GM19351 (cell line): Measurements from ENCODE around the gene EFCAB6.

Experiments
- ATAC-seq: cut with Tn5 transposase; IDR thresholded peaks from one replicate; pipeline ENCODE4 v1.9.1; 2021; ENCODE audit warnings: mild to moderate bottlenecking, moderate library complexity; ENCODE audit not compliant: unreplicated experiment

The EFCAB6 gene

GRCh38 chr22:43812149-43812842 lies at the start of gene EFCAB6:
Gene EFCAB6 (minus strand): TSS chr22:43812305. CDS start chr22:43782318, 29,987 bp downstream.
- ATAC-seq: peak; percentile 93

DNA sequence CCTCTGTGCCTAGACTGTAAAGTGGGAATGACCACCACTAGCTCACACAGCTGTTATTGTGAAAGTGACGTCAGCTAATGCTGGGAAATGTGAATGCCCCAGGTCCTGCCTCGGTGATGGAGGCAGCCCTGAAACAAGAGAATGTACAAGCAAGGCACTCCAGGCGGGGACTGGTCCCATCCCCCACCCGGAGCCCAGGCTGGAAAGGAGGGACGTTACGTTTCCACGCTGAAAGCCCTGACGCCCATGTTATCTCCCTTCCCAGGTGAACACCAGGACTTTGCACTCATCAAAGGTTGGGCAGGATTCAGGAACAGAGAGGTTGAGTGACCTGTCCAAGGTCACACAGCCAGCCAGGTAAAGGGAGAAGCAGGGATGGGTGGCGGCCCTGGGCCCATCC lies 49.4 kb upstream of the EFCAB6 start:
- ATAC-seq: no peak

GRCh38 chr22:43860831-43861230 lies 48.7 kb upstream of the EFCAB6 start:
- ATAC-seq: no peak

GRCh38 chr22:43860126-43860525 lies 48.0 kb upstream of the EFCAB6 start:
- no peak for ATAC-seq

- no peak for ATAC-seq
Measured at GRCh38 chr22:43859621-43860020, 47.5 kb upstream of the EFCAB6 start.

- no peak for ATAC-seq
Measured at GRCh38 chr22:43859176-43859575, 47.1 kb upstream of the EFCAB6 start.

- no peak for ATAC-seq
Measured at GRCh38 chr22:43858156-43858895, 46.2 kb upstream of the EFCAB6 start.

DNA sequence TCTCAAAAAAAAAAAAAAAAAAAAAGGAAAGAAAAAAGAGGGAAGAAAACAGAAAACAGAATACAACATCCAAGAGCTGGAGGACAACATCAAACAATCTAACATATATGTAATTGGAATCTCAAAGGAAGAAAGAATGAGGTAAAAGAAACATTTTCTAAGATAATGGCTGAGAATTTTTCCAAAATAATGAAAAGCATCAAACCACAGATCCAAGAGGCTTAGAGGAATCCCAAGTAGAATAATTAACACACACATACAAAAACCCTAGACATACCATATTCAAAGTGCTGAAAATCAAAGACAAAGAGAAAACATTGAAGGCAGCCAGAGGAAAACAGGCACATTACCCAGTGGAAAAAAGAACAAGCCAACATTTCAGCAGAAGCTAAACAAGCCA lies 45.3 kb upstream of the EFCAB6 start:
- ATAC-seq: no peak

DNA sequence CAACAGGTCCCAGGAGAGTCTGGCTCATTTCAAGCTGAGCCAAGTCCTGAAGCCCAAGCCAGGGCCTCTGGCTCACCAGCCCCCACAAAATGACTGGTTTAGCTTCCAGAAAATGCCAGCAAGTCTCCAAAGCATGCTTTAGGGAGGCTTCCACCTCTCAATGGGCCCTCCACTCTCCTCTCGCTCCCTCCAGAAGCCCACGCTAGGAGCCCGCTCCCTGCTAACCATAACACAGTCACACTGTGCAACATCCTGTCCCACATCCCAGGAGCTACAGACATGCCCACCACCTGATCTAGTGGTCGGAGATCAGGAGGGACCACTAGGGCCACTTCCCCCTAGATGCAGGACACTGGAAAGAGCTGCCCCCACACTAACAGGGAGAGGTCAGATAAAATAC lies 43.3 kb upstream of the EFCAB6 start:
- no peak for ATAC-seq

- ATAC-seq: no peak
Measured at GRCh38 chr22:43854786-43855271, 42.7 kb upstream of the EFCAB6 start.

DNA sequence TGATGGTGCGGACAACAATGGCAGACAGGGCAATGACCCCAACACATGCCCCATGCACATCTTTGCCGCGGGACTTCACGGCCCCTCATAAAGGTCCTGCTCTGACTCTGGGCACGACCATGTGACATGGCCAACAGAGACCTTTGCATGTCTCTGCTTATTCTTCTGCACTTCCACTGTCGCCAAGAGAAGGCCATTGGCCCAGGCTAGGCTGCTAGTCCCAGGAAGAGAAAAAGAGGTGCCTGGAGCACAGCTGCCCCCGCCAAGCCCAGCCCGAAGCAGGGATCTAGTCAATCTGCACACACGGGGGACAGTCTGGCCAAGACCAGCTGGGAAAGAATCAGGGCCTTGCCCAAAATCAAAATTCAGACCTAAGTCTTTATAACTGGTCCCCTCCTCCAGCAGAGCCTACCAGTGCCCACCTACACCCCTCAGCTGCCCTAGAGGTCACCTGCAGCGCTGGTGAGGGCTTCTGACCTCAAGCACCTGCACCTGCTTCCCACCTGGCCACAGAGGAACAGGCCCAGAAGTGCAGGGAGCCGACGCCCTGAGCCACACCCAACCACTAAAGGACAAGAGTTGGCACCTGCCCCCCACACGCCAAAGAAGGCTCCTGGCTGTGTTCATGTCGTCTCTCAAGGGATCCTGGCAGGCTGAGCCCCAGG lies 42.1 kb upstream of the EFCAB6 start:
- ATAC-seq: no peak

- ATAC-seq: no peak
Measured at GRCh38 chr22:43853328-43853931, 41.3 kb upstream of the EFCAB6 start.

GRCh38 chr22:43852573-43853327 lies 40.6 kb upstream of the EFCAB6 start:
- ATAC-seq: no peak

DNA sequence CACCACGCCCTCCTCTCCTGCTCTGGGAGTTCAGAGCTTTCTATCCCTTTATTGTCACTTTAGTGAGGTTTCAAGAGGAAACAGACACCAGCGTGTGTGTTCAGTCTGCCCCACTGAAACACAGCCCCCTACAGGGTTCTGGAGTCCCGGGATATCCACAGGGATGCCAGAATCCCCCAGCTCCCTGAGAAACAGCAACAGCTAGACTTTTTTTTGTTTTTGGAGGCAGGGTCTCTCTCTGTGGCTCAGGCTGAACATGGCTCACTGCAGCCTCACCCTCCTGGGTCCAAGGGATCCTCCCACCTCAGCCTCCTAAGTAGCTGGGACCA lies 39.8 kb upstream of the EFCAB6 start:
- ATAC-seq: no peak

- ATAC-seq: no peak
Measured at GRCh38 chr22:43851058-43851978, 39.2 kb upstream of the EFCAB6 start.

- no peak for ATAC-seq
Measured at GRCh38 chr22:43850529-43850928, 38.4 kb upstream of the EFCAB6 start.

DNA sequence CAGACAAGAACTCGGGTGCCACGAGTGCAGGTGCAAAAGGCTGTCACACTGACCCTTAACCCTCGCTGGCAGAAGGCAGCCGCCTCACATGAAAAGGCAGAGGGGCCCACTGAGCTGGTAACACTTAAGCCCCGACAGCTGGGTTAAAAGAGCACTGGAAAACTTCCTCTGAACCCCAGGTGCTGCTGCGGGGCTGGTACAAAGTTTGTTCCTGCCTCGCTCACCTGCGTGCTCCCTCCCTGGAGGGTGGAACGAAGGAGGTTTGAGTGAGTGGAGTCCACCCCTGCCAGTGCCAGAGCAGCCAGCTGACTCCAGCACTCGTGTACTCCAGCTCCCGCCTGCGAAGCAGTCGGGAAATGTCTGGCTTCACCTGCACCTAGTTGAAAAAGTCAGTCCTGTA lies 37.6 kb upstream of the EFCAB6 start:
- no peak for ATAC-seq

DNA sequence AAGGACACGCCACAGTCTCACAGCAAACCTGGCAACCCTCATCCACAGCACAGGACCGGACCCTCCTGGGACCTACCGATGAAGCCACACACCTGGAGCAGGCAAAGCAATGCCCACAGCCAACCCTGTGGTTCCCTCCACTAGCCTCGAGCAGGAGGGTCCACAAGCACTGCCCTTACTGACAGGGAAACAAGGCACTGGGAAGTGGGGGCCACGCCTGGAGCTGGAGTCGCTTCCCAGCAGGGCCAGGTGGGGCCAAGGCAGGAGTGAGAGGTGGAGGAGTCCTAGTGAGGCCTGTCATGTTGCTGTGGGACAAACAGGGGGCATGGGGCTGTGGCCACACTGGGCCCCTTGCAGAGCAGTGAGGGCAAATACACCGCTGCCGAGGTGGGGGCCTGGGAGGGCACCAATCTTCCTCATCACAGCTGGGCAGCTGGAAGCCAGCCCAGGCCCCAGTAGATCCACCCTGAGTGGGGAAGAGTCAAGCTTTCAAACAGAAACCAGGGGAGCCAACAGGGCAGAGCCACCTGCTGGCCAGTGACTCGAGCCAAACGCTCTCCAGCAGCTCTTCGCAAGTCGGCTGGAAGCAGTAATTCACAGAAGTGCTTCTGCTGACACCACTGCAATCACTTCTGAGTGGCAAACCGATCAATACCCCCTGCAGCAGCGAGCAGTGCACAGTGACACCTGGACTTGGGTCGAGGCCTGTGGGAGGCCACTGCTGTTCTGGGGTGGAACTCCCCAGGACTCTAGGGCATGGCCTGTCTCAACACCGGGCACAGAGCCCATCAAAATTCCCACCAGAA lies 36.5 kb upstream of the EFCAB6 start:
- ATAC-seq: no peak
